Keratinocyte (primary cell): ENCODE data around the gene GP1BB. TPM values are rescaled to one million over a fixed set of nuclear protein-coding genes. Genes with fewer than 3 reads are reported as not detected.

ENCODE experiments used
- DNase-seq: peaks from one replicate; pipeline ENCODE4 v3.0.0-alpha.2; 2011; ENCODE audit warnings: low read depth, missing footprints, low spot score
- FAIRE-seq: peaks from 2 replicates; lab custom pipeline; 2011; peaks lifted over from hg19 to GRCh38; lab: Jason Lieb, UNC
- H2AFZ ChIP-seq: 2 replicates; pipeline ENCODE4 v1.6.0; 2012; ENCODE audit warnings: low read length, control low read depth, inconsistent platforms; ENCODE audit not compliant: control insufficient read depth
- H3K27ac ChIP-seq: 2 replicates; pipeline ENCODE4 v1.5.1; 2011; ENCODE audit warnings: low read length; ENCODE audit not compliant: control insufficient read depth, insufficient read depth
- H3K27me3 ChIP-seq: 3 replicates; pipeline ENCODE4 v1.6.0; 2011; ENCODE audit warnings: low read length; ENCODE audit not compliant: control insufficient read depth, insufficient read depth; ENCODE audit errors: extremely low read depth
- H3K36me3 ChIP-seq, 2 experiments: 2 replicates in 1 of 2; 3 replicates in 1 of 2; pipeline ENCODE4 v1.5.1; 2011; ENCODE audit warnings: low read length in 2 of 2, mild to moderate bottlenecking in 1 of 2; ENCODE audit not compliant: control insufficient read depth in 2 of 2, insufficient read depth in 2 of 2; ENCODE audit errors: extremely low read depth in 1 of 2
- H3K4me1 ChIP-seq: 3 replicates; pipeline ENCODE4 v1.5.1; 2011; ENCODE audit warnings: low read length; ENCODE audit not compliant: control insufficient read depth, insufficient read depth; ENCODE audit errors: extremely low read depth
- H3K4me2 ChIP-seq: 3 replicates; pipeline ENCODE4 v1.6.0; 2011; ENCODE audit warnings: low read depth, low read length; ENCODE audit not compliant: control insufficient read depth, insufficient read depth; ENCODE audit errors: extremely low read depth
- H3K4me3 ChIP-seq, 3 experiments: fragments of 200-600 bp in 1 of 3; sonication (generic) in 1 of 3; 2 replicates in 2 of 3; 3 replicates in 1 of 3; pipeline ENCODE4 v1.5.1; 2011 to 2016; ENCODE audit warnings: low read length in 3 of 3, mild to moderate bottlenecking in 3 of 3, control low read depth in 2 of 3, inconsistent platforms in 1 of 3, low read depth in 1 of 3, mixed read lengths in 1 of 3, mixed run types in 1 of 3, moderate library complexity in 1 of 3; ENCODE audit not compliant: control insufficient read depth in 2 of 3, insufficient read depth in 2 of 3; ENCODE audit errors: extremely low read depth in 1 of 3
- H3K79me2 ChIP-seq: 2 replicates; pipeline ENCODE4 v1.6.0; 2012; ENCODE audit warnings: low read length; ENCODE audit not compliant: control insufficient read depth, insufficient read depth
- H3K9ac ChIP-seq: 3 replicates; pipeline ENCODE4 v1.6.0; 2011; ENCODE audit warnings: low read length; ENCODE audit not compliant: control insufficient read depth, insufficient read depth; ENCODE audit errors: extremely low read depth
- H3K9me1 ChIP-seq: 3 replicates; pipeline ENCODE4 v1.6.0; 2011; ENCODE audit warnings: low read length; ENCODE audit not compliant: control insufficient read depth, insufficient read depth; ENCODE audit errors: extremely low read depth
- H3K9me3 ChIP-seq: 2 replicates; pipeline ENCODE4 v1.5.1; 2012; ENCODE audit warnings: low read depth, low read length; ENCODE audit not compliant: control insufficient read depth
- H4K20me1 ChIP-seq: 3 replicates; pipeline ENCODE4 v1.6.0; 2011; ENCODE audit warnings: low read length; ENCODE audit not compliant: control insufficient read depth, insufficient read depth; ENCODE audit errors: extremely low read depth
- CTCF ChIP-seq, 3 experiments: IDR thresholded peaks in 1 of 3; conservative IDR thresholded peaks in 1 of 3; optimal IDR thresholded peaks in 1 of 3; 2 replicates in 2 of 3; 3 replicates in 1 of 3; pipeline versions ENCODE3 to v1.5.1; 2011; ENCODE audit warnings: low read length in 3 of 3, mild to moderate bottlenecking in 3 of 3, moderate library complexity in 2 of 3, control low read depth in 1 of 3, inconsistent platforms in 1 of 3; ENCODE audit not compliant: insufficient read depth in 2 of 3; ENCODE audit errors: extremely low read depth in 1 of 3
- EZH2 ChIP-seq: IDR thresholded peaks from one replicate; pipeline ENCODE4 v1.6.1; 2012; ENCODE audit warnings: inconsistent platforms, mild to moderate bottlenecking, low read length, moderate library complexity
- dilution Hi-C: fragments of 300-500 bp; cut with MboI; formaldehyde crosslinking; loops from one replicate; pipeline ENCODE4 v1.7.0; 2020; ENCODE audit warnings: low sequenced_read_pairs; ENCODE audit not compliant: extremely low pct_ligation_motif_present
- polyA plus RNA-seq, 5 experiments: library from polyadenylated mRNA; depleted of rRNA in 3 of 5; stranded (reverse) in 3 of 5; stranded (forward) in 1 of 5; unstranded in 1 of 5; fragments of >200 nt; gene quantifications; 1 replicate in 1 of 5; 2 replicates in 3 of 5; 3 replicates in 1 of 5; pipeline versions ENCODE4 v1.2.1 to v1.2.3, GENCODE V29; 2011 to 2012; ENCODE audit warnings: missing spikeins in 2 of 5, low read depth in 1 of 5, low replicate concordance in 1 of 5

GP1BB gene
- polyA plus RNA-seq, 1 donor (not counting 4 experiments of a cell fraction or from before 2014, with no cell fraction given): 0.05 TPM

GRCh38 chr22:19686946-19687345, 36.4 kb upstream of the GP1BB start:
- H3K4me3 ChIP-seq: no peak overlapping the region
- peaks cover 35% of the 10 kb centered on the region for H3K27me3 ChIP-seq
- H3K79me2 ChIP-seq: no peaks in the 10 kb centered on the region
- no peak overlapping the region for H3K9ac ChIP-seq
- H4K20me1 ChIP-seq: no peaks in the 10 kb centered on the region
- dilution Hi-C loops: no loop called here
- no peak overlapping the region for H3K27ac ChIP-seq
- H3K9me1 ChIP-seq: no peaks in the 10 kb centered on the region
- peaks cover 6% of the 10 kb centered on the region for H3K4me1 ChIP-seq
- H3K36me3 ChIP-seq: no peaks in the 10 kb centered on the region
- TF ChIP-seq CTCF (optimal IDR thresholded peaks at IDR 0.05 in 1 of 3, IDR thresholded peaks at IDR 0.05 in 1 of 3, conservative IDR thresholded peaks at IDR 0.05 in 1 of 3; ENCODE audit: extremely low read depth in 1 of 3, insufficient read depth in 2 of 3, low read length in 3 of 3) (no peak), EZH2 (no peak)
- DNase-seq (no peak), FAIRE-seq (no peak)
- no peak overlapping the region for H3K4me2 ChIP-seq
- H3K9me3 ChIP-seq: no peaks in the 10 kb centered on the region
- H2AFZ ChIP-seq: no peak overlapping the region

GRCh38 chr22:19687561-19688300, 35.6 kb upstream of the GP1BB start:
- Histone ChIP-seq H3K79me2 (no peaks in the 10 kb centered on the region), H3K9ac (no peak overlapping the region), H2AFZ (no peak overlapping the region), H4K20me1 (no peaks in the 10 kb centered on the region), H3K9me3 (no peaks in the 10 kb centered on the region), H3K9me1 (no peaks in the 10 kb centered on the region), H3K27me3 (peaks cover 35% of the 10 kb centered on the region), H3K4me3 (no peak overlapping the region), H3K36me3 (no peaks in the 10 kb centered on the region), H3K4me1 (peaks cover 9% of the 10 kb centered on the region), H3K4me2 (no peak overlapping the region), H3K27ac (no peak overlapping the region)
- TF ChIP-seq CTCF (optimal IDR thresholded peaks at IDR 0.05 in 1 of 3, IDR thresholded peaks at IDR 0.05 in 1 of 3, conservative IDR thresholded peaks at IDR 0.05 in 1 of 3; ENCODE audit: extremely low read depth in 1 of 3, insufficient read depth in 2 of 3, low read length in 3 of 3) (no peak), EZH2 (no peak)
- dilution Hi-C loops: no loop called here
- DNase-seq (no peak), FAIRE-seq (no peak)
